ENCODE results near the gene ZNF273. TPM values are rescaled to one million over a fixed set of nuclear protein-coding genes. Genes with fewer than 3 reads are reported as not detected.

ZNF273 gene
- total RNA-seq, 1 experiment from 2014 or later: 6.6 TPM

- no peak overlapping the region for H3K9ac ChIP-seq (ENCODE audit: low read length)
- CTCF ChIA-PET: no interaction called here
- H3K4me3 ChIP-seq (replicated peaks in 1 of 2; ENCODE audit: low read depth in 1 of 2, low read length in 2 of 2): no peak overlapping the region
- POLR2A ChIA-PET: no interaction called here
- TF ChIP-seq EZH2 (IDR thresholded peaks at IDR 0.05) (no peak), REST (IDR thresholded peaks at IDR 0.05; ENCODE audit: low read depth) (no peak), YY1 (IDR thresholded peaks at IDR 0.05; ENCODE audit: extremely low read depth, insufficient replicate concordance, low read depth, low read length) (no peak), SIN3A (IDR thresholded peaks at IDR 0.05; ENCODE audit: low read depth) (no peak), TCF7L2 (IDR thresholded peaks at IDR 0.05; ENCODE audit: borderline replicate concordance, extremely low read depth, insufficient read depth, insufficient read length) (no peak)
- no peak for ATAC-seq
- no peaks in the 10 kb centered on the region for H3K27me3 ChIP-seq (ENCODE audit: insufficient read depth, low read length)
- intact Hi-C loops (cut with micrococcal nuclease): no loop called here
- H3K79me2 ChIP-seq (ENCODE audit: insufficient read depth, low read length): peaks cover 73% of the 10 kb centered on the region
- RAD21 ChIA-PET (ENCODE audit: low non-redundant PET in 1 of 2, low total read pairs in 2 of 2, uncharacterized antibody in 2 of 2, unreplicated experiment in 2 of 2): no interaction called here
- H3K4me2 ChIP-seq (ENCODE audit: low read length): no peak overlapping the region
- no peaks in the 10 kb centered on the region; a peak in 1 of 4 replicates for H3K9me3 ChIP-seq (ENCODE audit: control insufficient read depth in 1 of 2, insufficient read depth in 1 of 2, low read depth in 1 of 2, low read length in 2 of 2)
- H3K9me2 ChIP-seq (ENCODE audit: insufficient read depth): no peaks in the 10 kb centered on the region
- no peak overlapping the region for H2AFZ ChIP-seq (ENCODE audit: low read depth, low read length, poor library complexity, severe bottlenecking)
- H3K27ac ChIP-seq (ENCODE audit: low read depth, low read length): no peak overlapping the region
- H3K36me3 ChIP-seq (ENCODE audit: control insufficient read depth in 1 of 2, insufficient read depth in 2 of 2, low read length in 2 of 2): 0 out of 4 replicates have a peak, but pooled peaks cover 0 to 4% of the 10 kb centered on the region in 2 experiments
- H3K4me1 ChIP-seq (ENCODE audit: control insufficient read depth in 1 of 2, insufficient read depth in 2 of 2, low read length in 2 of 2): peaks cover 3 to 14% of the 10 kb centered on the region in 2 experiments; a peak in 3 of 4 replicates
- H4K20me1 ChIP-seq (ENCODE audit: insufficient read depth): no peaks in the 10 kb centered on the region
- DNase-seq (ENCODE audit: low read depth, low spot score): no peak
- no TSS peak for BruUV-seq (replicated peaks)
Measured at GRCh38 chr7:64905547-64905946, 2.5 kb downstream of the ZNF273 start.
